Nephron (organoid): ENCODE measurements around the gene TRIM44.

ENCODE experiments used
- H3K27ac Mint-ChIP-seq, 3 experiments: 2 replicates each; pipeline ENCODE4 v1.8.0; 2020; ENCODE audit warnings: mixed read lengths in 3 of 3, mild to moderate bottlenecking in 2 of 3, moderate library complexity in 1 of 3
- H3K27me3 Mint-ChIP-seq: 2 replicates; pipeline ENCODE4 v1.8.0; 2021; ENCODE audit warnings: low read depth, mild to moderate bottlenecking, moderate library complexity, mixed read lengths
- H3K36me3 Mint-ChIP-seq: 2 replicates; pipeline ENCODE4 v1.8.0; 2020; ENCODE audit warnings: low read depth, mixed read lengths
- H3K4me1 Mint-ChIP-seq: 2 replicates; pipeline ENCODE4 v1.8.0; 2020; ENCODE audit warnings: mixed read lengths
- H3K4me3 Mint-ChIP-seq, 3 experiments: 2 replicates each; pipeline ENCODE4 v1.8.0; 2020; ENCODE audit warnings: mild to moderate bottlenecking in 3 of 3, mixed read lengths in 3 of 3, moderate library complexity in 2 of 3
- H3K9me3 Mint-ChIP-seq: 2 replicates; pipeline ENCODE4 v1.8.0; 2020; ENCODE audit warnings: mixed read lengths
- CTCF ChIP-seq, 3 experiments: fragments of 200-600 bp; sonication (generic); IDR thresholded peaks; one replicate each; pipeline ENCODE4 v1.5.0; 2021; ENCODE audit warnings: antibody characterized with exemption in 3 of 3; ENCODE audit not compliant: unreplicated experiment in 3 of 3

The TRIM44 gene

GRCh38 chr11:35783809-35784208 lies 121.2 kb downstream of the TRIM44 start:
- TF ChIP-seq CTCF (IDR thresholded peaks at IDR 0.05; ENCODE audit: unreplicated experiment in 3 of 3): no peak
- no peaks in the 10 kb centered on the region for H3K27me3 Mint-ChIP-seq
- H3K4me3 Mint-ChIP-seq: no peak overlapping the region
- H3K9me3 Mint-ChIP-seq: peaks cover 7% of the 10 kb centered on the region
- H3K36me3 Mint-ChIP-seq: peaks cover 28% of the 10 kb centered on the region
- H3K4me1 Mint-ChIP-seq: peaks cover 54% of the 10 kb centered on the region
- H3K27ac Mint-ChIP-seq: peak overlapping the region in 1 of 3 experiments; percentile 7

DNA sequence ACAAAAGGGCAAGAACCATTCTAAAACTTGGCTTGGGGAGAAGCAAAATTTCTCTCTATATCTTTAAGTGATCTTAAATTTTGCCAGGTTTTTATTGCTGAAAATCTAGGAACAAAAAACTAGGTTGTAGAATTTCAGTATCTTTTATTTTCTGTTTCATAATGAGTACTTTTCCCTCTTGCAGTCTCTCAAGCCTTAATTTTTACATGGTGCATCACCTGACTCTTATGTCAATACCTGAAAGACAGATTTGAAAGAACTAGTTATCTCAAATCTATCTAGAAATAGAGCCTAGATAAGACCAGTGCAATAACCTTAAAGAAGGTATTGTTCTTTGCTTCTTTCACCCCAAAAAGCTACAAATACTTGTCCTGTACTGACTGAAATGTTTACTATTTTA lies 122.1 kb downstream of the TRIM44 start:
- no peak overlapping the region for H3K4me3 Mint-ChIP-seq
- H3K27ac Mint-ChIP-seq: no peak overlapping the region
- TF ChIP-seq CTCF (IDR thresholded peaks at IDR 0.05; ENCODE audit: unreplicated experiment in 3 of 3): no peak
- H3K4me1 Mint-ChIP-seq: peaks cover 59% of the 10 kb centered on the region
- peaks cover 19% of the 10 kb centered on the region for H3K36me3 Mint-ChIP-seq
- no peaks in the 10 kb centered on the region for H3K27me3 Mint-ChIP-seq
- no peaks in the 10 kb centered on the region for H3K9me3 Mint-ChIP-seq

DNA sequence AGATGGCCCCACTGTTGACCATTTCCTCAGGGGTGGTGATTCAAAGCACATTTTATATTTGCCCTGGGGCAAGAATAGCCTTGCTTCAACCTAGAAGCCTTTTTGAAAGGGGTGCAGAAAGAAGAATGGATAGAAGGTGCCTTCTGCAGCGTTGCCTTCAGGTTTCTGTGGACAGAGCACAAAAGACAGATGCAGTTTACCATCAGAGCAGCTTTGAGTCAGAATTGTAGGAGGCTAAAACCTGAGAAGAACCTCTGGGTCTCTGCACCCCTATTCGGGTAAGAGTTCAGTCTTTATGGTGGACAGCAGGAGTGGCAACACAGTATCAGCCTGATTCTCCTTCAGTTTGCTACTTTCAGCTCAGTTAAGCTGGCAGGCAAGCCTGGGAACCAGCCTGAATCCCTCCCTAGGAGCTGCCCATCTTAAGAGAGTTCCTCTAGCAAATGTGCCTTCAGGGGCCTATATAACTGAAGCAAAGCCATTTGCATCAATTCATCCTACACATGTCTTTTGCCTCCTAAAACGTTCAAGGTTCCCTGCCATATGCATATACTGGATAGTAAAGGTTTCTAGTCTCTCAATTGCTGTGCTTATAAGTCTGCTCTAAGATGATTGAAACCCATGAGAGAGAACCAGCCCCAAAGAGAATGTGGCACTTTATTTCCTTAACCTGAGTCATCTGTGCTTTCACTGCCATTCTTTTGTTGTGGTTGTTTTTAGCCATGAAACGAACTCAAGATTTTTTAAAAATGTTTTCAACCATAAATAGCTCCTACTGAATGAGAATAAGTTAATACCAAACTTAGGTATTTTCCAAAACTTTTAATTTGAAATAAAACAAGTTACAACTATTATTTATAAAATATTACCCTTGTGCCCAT lies 123.0 kb downstream of the TRIM44 start:
- peaks cover 14% of the 10 kb centered on the region for H3K36me3 Mint-ChIP-seq
- H3K4me3 Mint-ChIP-seq: no peak overlapping the region
- H3K27me3 Mint-ChIP-seq: no peaks in the 10 kb centered on the region
- H3K9me3 Mint-ChIP-seq: no peaks in the 10 kb centered on the region
- peaks cover 66% of the 10 kb centered on the region for H3K4me1 Mint-ChIP-seq
- no peak overlapping the region for H3K27ac Mint-ChIP-seq
- no peak for TF ChIP-seq CTCF (IDR thresholded peaks at IDR 0.05; ENCODE audit: unreplicated experiment in 3 of 3)

GRCh38 chr11:35786188-35786587 lies 123.6 kb downstream of the TRIM44 start:
- Mint-ChIP-seq H3K4me3 (no peak overlapping the region), H3K27ac (peak overlapping the region in 1 of 3 experiments; percentile 53), H3K36me3 (peaks cover 12% of the 10 kb centered on the region), H3K9me3 (no peaks in the 10 kb centered on the region), H3K4me1 (peaks cover 64% of the 10 kb centered on the region), H3K27me3 (no peaks in the 10 kb centered on the region)
- TF ChIP-seq CTCF (IDR thresholded peaks at IDR 0.05; ENCODE audit: unreplicated experiment in 3 of 3): no peak

DNA sequence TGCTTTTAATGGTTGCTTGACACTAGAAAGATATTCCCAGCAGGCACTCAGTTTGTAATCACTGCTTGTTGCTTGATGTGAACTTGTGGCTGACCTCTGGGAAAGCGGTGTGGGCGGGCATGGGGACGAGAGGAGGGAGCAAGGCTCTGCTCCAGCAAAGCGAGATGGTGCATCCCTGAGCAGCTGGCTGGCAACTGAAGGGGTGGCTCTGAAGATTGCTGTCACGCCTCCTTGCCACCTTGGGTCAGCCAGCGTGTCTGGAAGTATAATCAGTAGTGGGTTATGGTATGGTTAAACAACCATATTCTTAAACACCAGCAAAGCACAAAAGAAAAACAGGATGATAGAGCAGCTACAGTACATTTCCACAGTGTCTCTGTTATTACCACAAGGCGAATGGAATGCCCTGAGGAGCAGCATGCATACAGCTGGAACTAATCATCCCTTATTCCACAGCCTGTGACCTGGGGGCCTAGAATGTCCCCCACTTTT lies 124.5 kb downstream of the TRIM44 start:
- peaks cover 64% of the 10 kb centered on the region for H3K4me1 Mint-ChIP-seq
- H3K4me3 Mint-ChIP-seq: no peak overlapping the region
- peak overlapping the region; percentile 53 to 92 (median 83) for H3K27ac Mint-ChIP-seq
- H3K27me3 Mint-ChIP-seq: no peaks in the 10 kb centered on the region
- H3K36me3 Mint-ChIP-seq: peaks cover 9% of the 10 kb centered on the region
- H3K9me3 Mint-ChIP-seq: no peaks in the 10 kb centered on the region
- TF ChIP-seq CTCF (IDR thresholded peaks at IDR 0.05; ENCODE audit: unreplicated experiment in 3 of 3): no peak
